ENCODE data around the gene ACACA.

ACACA gene

GRCh38 chr17:37231887-37232286, 174.7 kb downstream of the ACACA start:
- H3K27me3 Mint-ChIP-seq (ENCODE audit: low read depth), result no peaks in the 10 kb centered on the region
- no peaks in the 10 kb centered on the region for H3K4me1 Mint-ChIP-seq (ENCODE audit: low read depth)
- H3K9me3 Mint-ChIP-seq, result no peaks in the 10 kb centered on the region
- H3K36me3 Mint-ChIP-seq (ENCODE audit: low read depth), result peaks cover 11% of the 10 kb centered on the region
- no peak overlapping the region for H3K27ac Mint-ChIP-seq
- no peak overlapping the region for H3K4me3 Mint-ChIP-seq

GRCh38 chr17:37230633-37231032, 176.0 kb downstream of the ACACA start:
- H3K36me3 Mint-ChIP-seq (ENCODE audit: low read depth), result peaks cover 9% of the 10 kb centered on the region
- H3K27me3 Mint-ChIP-seq (ENCODE audit: low read depth), result no peaks in the 10 kb centered on the region
- H3K4me1 Mint-ChIP-seq (ENCODE audit: low read depth), result no peaks in the 10 kb centered on the region
- H3K9me3 Mint-ChIP-seq, result no peaks in the 10 kb centered on the region
- no peak overlapping the region for H3K27ac Mint-ChIP-seq
- no peak overlapping the region for H3K4me3 Mint-ChIP-seq

- Mint-ChIP-seq H3K9me3 (no peaks in the 10 kb centered on the region), H3K27me3 (ENCODE audit: low read depth) (no peaks in the 10 kb centered on the region), H3K36me3 (ENCODE audit: low read depth) (peaks cover 11% of the 10 kb centered on the region)
Measured at GRCh38 chr17:37225465-37225864, 181.2 kb downstream of the ACACA start.

GRCh38 chr17:37221865-37222264, 184.8 kb downstream of the ACACA start:
- H3K4me3 Mint-ChIP-seq, result no peak overlapping the region
- no peak overlapping the region for H3K27ac Mint-ChIP-seq
- no peaks in the 10 kb centered on the region for H3K27me3 Mint-ChIP-seq (ENCODE audit: low read depth)
- peaks cover 4% of the 10 kb centered on the region for H3K4me1 Mint-ChIP-seq (ENCODE audit: low read depth)
- H3K36me3 Mint-ChIP-seq (ENCODE audit: low read depth), result peaks cover 11% of the 10 kb centered on the region
- no peaks in the 10 kb centered on the region for H3K9me3 Mint-ChIP-seq

More at GRCh38 chr17:37225465-37225864, 181.2 kb downstream of the ACACA start:
- no peak overlapping the region for H3K27ac Mint-ChIP-seq
- no peak overlapping the region for H3K4me3 Mint-ChIP-seq
- H3K4me1 Mint-ChIP-seq (ENCODE audit: low read depth), result peaks cover 4% of the 10 kb centered on the region

- peaks cover 15% of the 10 kb centered on the region for H3K36me3 Mint-ChIP-seq (ENCODE audit: low read depth)
- no peak overlapping the region for H3K27ac Mint-ChIP-seq
Measured at GRCh38 chr17:37220607-37220953, 186.1 kb downstream of the ACACA start.

GRCh38 chr17:37219876-37220606, 186.6 kb downstream of the ACACA start:
- peaks cover 15% of the 10 kb centered on the region for H3K36me3 Mint-ChIP-seq (ENCODE audit: low read depth)
- peaks cover 4% of the 10 kb centered on the region for H3K4me1 Mint-ChIP-seq (ENCODE audit: low read depth)
- no peaks in the 10 kb centered on the region for H3K27me3 Mint-ChIP-seq (ENCODE audit: low read depth)
- H3K27ac Mint-ChIP-seq, result no peak overlapping the region
- H3K4me3 Mint-ChIP-seq, result no peak overlapping the region
- no peaks in the 10 kb centered on the region for H3K9me3 Mint-ChIP-seq

More at GRCh38 chr17:37220607-37220953, 186.1 kb downstream of the ACACA start:
- Mint-ChIP-seq H3K9me3 (no peaks in the 10 kb centered on the region), H3K4me1 (ENCODE audit: low read depth) (peaks cover 4% of the 10 kb centered on the region), H3K4me3 (no peak overlapping the region), H3K27me3 (ENCODE audit: low read depth) (no peaks in the 10 kb centered on the region)

- Mint-ChIP-seq H3K9me3 (no peaks in the 10 kb centered on the region), H3K27ac (no peak overlapping the region), H3K36me3 (ENCODE audit: low read depth) (peaks cover 15% of the 10 kb centered on the region), H3K4me1 (ENCODE audit: low read depth) (peaks cover 4% of the 10 kb centered on the region), H3K27me3 (ENCODE audit: low read depth) (no peaks in the 10 kb centered on the region), H3K4me3 (no peak overlapping the region)
Measured at GRCh38 chr17:37218849-37219248, 187.8 kb downstream of the ACACA start.

- Mint-ChIP-seq H3K4me1 (ENCODE audit: low read depth) (no peaks in the 10 kb centered on the region), H3K9me3 (no peaks in the 10 kb centered on the region), H3K4me3 (no peak overlapping the region), H3K27ac (no peak overlapping the region), H3K27me3 (ENCODE audit: low read depth) (no peaks in the 10 kb centered on the region), H3K36me3 (ENCODE audit: low read depth) (peaks cover 9% of the 10 kb centered on the region)
Measured at GRCh38 chr17:37214416-37214815, 192.2 kb downstream of the ACACA start.

- H3K9me3 Mint-ChIP-seq, result no peaks in the 10 kb centered on the region
- H3K27me3 Mint-ChIP-seq (ENCODE audit: low read depth), result no peaks in the 10 kb centered on the region
- no peaks in the 10 kb centered on the region for H3K4me1 Mint-ChIP-seq (ENCODE audit: low read depth)
- H3K36me3 Mint-ChIP-seq (ENCODE audit: low read depth), result peaks cover 9% of the 10 kb centered on the region
- no peak overlapping the region for H3K27ac Mint-ChIP-seq
- no peak overlapping the region for H3K4me3 Mint-ChIP-seq
Measured at GRCh38 chr17:37213927-37214326, 192.7 kb downstream of the ACACA start.

GRCh38 chr17:37212179-37212578, 194.5 kb downstream of the ACACA start:
- Mint-ChIP-seq H3K27me3 (ENCODE audit: low read depth) (no peaks in the 10 kb centered on the region), H3K4me3 (no peak overlapping the region), H3K27ac (no peak overlapping the region), H3K9me3 (no peaks in the 10 kb centered on the region), H3K4me1 (ENCODE audit: low read depth) (no peaks in the 10 kb centered on the region), H3K36me3 (ENCODE audit: low read depth) (peaks cover 10% of the 10 kb centered on the region)

- H3K36me3 Mint-ChIP-seq (ENCODE audit: low read depth), result peaks cover 10% of the 10 kb centered on the region
- H3K4me1 Mint-ChIP-seq (ENCODE audit: low read depth), result no peaks in the 10 kb centered on the region
- H3K27ac Mint-ChIP-seq, result no peak overlapping the region
- no peaks in the 10 kb centered on the region for H3K27me3 Mint-ChIP-seq (ENCODE audit: low read depth)
- H3K9me3 Mint-ChIP-seq, result no peaks in the 10 kb centered on the region
- no peak overlapping the region for H3K4me3 Mint-ChIP-seq
Measured at GRCh38 chr17:37211136-37211535, 195.5 kb downstream of the ACACA start.

- H3K27me3 Mint-ChIP-seq (ENCODE audit: low read depth), result no peaks in the 10 kb centered on the region
- no peaks in the 10 kb centered on the region for H3K9me3 Mint-ChIP-seq
- H3K27ac Mint-ChIP-seq, result no peak overlapping the region
- H3K4me1 Mint-ChIP-seq (ENCODE audit: low read depth), result no peaks in the 10 kb centered on the region
- no peak overlapping the region for H3K4me3 Mint-ChIP-seq
- peaks cover 17% of the 10 kb centered on the region for H3K36me3 Mint-ChIP-seq (ENCODE audit: low read depth)
Measured at GRCh38 chr17:37207103-37207502, 199.5 kb downstream of the ACACA start.

- Mint-ChIP-seq H3K4me1 (ENCODE audit: low read depth) (no peaks in the 10 kb centered on the region), H3K9me3 (no peaks in the 10 kb centered on the region), H3K27me3 (ENCODE audit: low read depth) (no peaks in the 10 kb centered on the region), H3K27ac (no peak overlapping the region), H3K4me3 (no peak overlapping the region), H3K36me3 (ENCODE audit: low read depth) (peaks cover 18% of the 10 kb centered on the region)
Measured at GRCh38 chr17:37206299-37206698, 200.3 kb downstream of the ACACA start.

GRCh38 chr17:37200497-37200896, 206.1 kb downstream of the ACACA start:
- H3K4me1 Mint-ChIP-seq (ENCODE audit: low read depth), result no peaks in the 10 kb centered on the region
- H3K27me3 Mint-ChIP-seq (ENCODE audit: low read depth), result no peaks in the 10 kb centered on the region
- no peak overlapping the region for H3K27ac Mint-ChIP-seq
- H3K4me3 Mint-ChIP-seq, result no peak overlapping the region
- no peaks in the 10 kb centered on the region for H3K9me3 Mint-ChIP-seq
- peaks cover 18% of the 10 kb centered on the region for H3K36me3 Mint-ChIP-seq (ENCODE audit: low read depth)

GRCh38 chr17:37197336-37197735, 209.3 kb downstream of the ACACA start:
- H3K36me3 Mint-ChIP-seq (ENCODE audit: low read depth), result peaks cover 13% of the 10 kb centered on the region
- H3K27me3 Mint-ChIP-seq (ENCODE audit: low read depth), result no peaks in the 10 kb centered on the region

GRCh38 chr17:37194208-37194607, 212.4 kb downstream of the ACACA start:
- Mint-ChIP-seq H3K36me3 (ENCODE audit: low read depth) (peaks cover 19% of the 10 kb centered on the region), H3K9me3 (no peaks in the 10 kb centered on the region), H3K27me3 (ENCODE audit: low read depth) (no peaks in the 10 kb centered on the region), H3K4me3 (no peak overlapping the region), H3K4me1 (ENCODE audit: low read depth) (no peaks in the 10 kb centered on the region), H3K27ac (no peak overlapping the region)

More at GRCh38 chr17:37197336-37197735, 209.3 kb downstream of the ACACA start:
- no peak overlapping the region for H3K27ac Mint-ChIP-seq
- no peak overlapping the region for H3K4me3 Mint-ChIP-seq
- H3K9me3 Mint-ChIP-seq, result no peaks in the 10 kb centered on the region
- H3K4me1 Mint-ChIP-seq (ENCODE audit: low read depth), result no peaks in the 10 kb centered on the region

All from T-helper 1 cell treated with Interleukin-12 subunit alpha and Interleukin-12 subunit beta and Interleukin-4 antibody, amounts not matched to agents 30 μg/mL and 1 μg/mL, for 36 hours (primary cell).